IMR-90 (cell line): ENCODE measurements around the gene RELT.

Source experiments
- BHLHE40 ChIP-seq: fragments of 150-350 bp; IDR thresholded peaks from 2 replicates; pipeline ENCODE4 v1.6.1; 2016; ENCODE audit warnings: mild to moderate bottlenecking, low read depth, low read length
- CEBPB ChIP-seq: IDR thresholded peaks from 2 replicates; pipeline ENCODE4 v1.6.1; 2012; ENCODE audit warnings: low read depth, low read length, improper control_type of control experiment
- CHD1 ChIP-seq: IDR thresholded peaks from 2 replicates; pipeline ENCODE4 v1.6.1; 2012; ENCODE audit warnings: low read depth, low read length, improper control_type of control experiment
- FOS ChIP-seq: fragments of 150-350 bp; IDR thresholded peaks from 2 replicates; pipeline ENCODE4 v1.6.1; 2016; ENCODE audit warnings: low read depth, low read length
- MAFK ChIP-seq: IDR thresholded peaks from 2 replicates; pipeline ENCODE4 v1.6.1; 2012; ENCODE audit warnings: low read depth, low read length, improper control_type of control experiment
- MAZ ChIP-seq: IDR thresholded peaks from 2 replicates; pipeline ENCODE4 v1.6.1; 2012; ENCODE audit warnings: low read depth, mild to moderate bottlenecking, low read length, improper control_type of control experiment, moderate library complexity, borderline replicate concordance
- MXI1 ChIP-seq: IDR thresholded peaks from 2 replicates; pipeline ENCODE4 v1.6.1; 2012; ENCODE audit warnings: low read depth, mild to moderate bottlenecking, low read length, moderate library complexity, borderline replicate concordance
- POLR2A ChIP-seq: IDR thresholded peaks from 2 replicates; pipeline ENCODE4 v1.6.1; 2012; ENCODE audit warnings: mild to moderate bottlenecking, low read depth, low read length
- RAD21 ChIP-seq: IDR thresholded peaks from 2 replicates; pipeline ENCODE4 v1.6.1; 2012; ENCODE audit warnings: low read length, improper control_type of control experiment
- RCOR1 ChIP-seq: IDR thresholded peaks from 2 replicates; pipeline ENCODE4 v1.6.1; 2012; ENCODE audit warnings: mild to moderate bottlenecking, low read length, improper control_type of control experiment; ENCODE audit not compliant: insufficient replicate concordance
- RFX5 ChIP-seq: IDR thresholded peaks from 2 replicates; pipeline ENCODE4 v1.8.0; 2012; ENCODE audit warnings: low read depth, mild to moderate bottlenecking, low read length, moderate library complexity
- SMC3 ChIP-seq: fragments of 150-350 bp; IDR thresholded peaks from 2 replicates; pipeline ENCODE4 v1.6.1; 2016; ENCODE audit warnings: low read depth, mild to moderate bottlenecking, antibody characterized with exemption, low read length, moderate library complexity
- TF ChIP-seq, protein P1 (sequence below): conservative IDR thresholded peaks from 2 replicates; pipeline ENCODE4 v1.5.1; 2012; ENCODE audit warnings: mild to moderate bottlenecking, low read depth, low read length, improper control_type of control experiment
- TF ChIP-seq, protein P2 (sequence below): fragments of 150-350 bp; IDR thresholded peaks from 2 replicates; pipeline ENCODE4 v1.6.1; 2017; ENCODE audit warnings: mild to moderate bottlenecking, antibody characterized with exemption, low read length, low read depth

DNA sequence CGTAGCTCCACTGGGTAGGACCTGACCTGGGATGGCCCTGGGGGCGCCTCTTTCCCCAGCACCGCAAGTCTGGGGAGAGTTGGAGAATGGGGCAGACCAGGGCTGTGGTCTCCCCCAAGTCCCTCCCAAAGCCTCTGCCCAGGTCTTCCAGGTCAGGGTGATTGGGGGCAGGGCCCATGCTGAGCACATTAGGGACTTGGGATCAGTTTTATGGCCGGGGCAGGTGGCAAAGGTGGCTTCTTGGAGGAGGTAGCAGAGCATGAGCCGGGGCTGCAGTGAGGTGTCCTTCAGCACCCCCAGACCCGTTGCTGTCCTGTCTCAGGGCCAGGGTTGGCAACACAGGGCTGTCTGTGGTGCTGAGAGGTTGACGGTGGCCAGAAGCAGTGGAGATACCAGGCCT, 6.0 kb downstream of the RELT start:
- TF ChIP-seq, protein P1, sequence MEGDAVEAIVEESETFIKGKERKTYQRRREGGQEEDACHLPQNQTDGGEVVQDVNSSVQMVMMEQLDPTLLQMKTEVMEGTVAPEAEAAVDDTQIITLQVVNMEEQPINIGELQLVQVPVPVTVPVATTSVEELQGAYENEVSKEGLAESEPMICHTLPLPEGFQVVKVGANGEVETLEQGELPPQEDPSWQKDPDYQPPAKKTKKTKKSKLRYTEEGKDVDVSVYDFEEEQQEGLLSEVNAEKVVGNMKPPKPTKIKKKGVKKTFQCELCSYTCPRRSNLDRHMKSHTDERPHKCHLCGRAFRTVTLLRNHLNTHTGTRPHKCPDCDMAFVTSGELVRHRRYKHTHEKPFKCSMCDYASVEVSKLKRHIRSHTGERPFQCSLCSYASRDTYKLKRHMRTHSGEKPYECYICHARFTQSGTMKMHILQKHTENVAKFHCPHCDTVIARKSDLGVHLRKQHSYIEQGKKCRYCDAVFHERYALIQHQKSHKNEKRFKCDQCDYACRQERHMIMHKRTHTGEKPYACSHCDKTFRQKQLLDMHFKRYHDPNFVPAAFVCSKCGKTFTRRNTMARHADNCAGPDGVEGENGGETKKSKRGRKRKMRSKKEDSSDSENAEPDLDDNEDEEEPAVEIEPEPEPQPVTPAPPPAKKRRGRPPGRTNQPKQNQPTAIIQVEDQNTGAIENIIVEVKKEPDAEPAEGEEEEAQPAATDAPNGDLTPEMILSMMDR, result no peak
- TF ChIP-seq POLR2A (no peak), SMC3 (no peak), MAFK (no peak), RFX5 (no peak), CEBPB (no peak), MXI1 (no peak), RAD21 (no peak), BHLHE40 (no peak), CHD1 (no peak), MAZ (no peak), RCOR1 (no peak), FOS (no peak)
- TF ChIP-seq, protein P2, sequence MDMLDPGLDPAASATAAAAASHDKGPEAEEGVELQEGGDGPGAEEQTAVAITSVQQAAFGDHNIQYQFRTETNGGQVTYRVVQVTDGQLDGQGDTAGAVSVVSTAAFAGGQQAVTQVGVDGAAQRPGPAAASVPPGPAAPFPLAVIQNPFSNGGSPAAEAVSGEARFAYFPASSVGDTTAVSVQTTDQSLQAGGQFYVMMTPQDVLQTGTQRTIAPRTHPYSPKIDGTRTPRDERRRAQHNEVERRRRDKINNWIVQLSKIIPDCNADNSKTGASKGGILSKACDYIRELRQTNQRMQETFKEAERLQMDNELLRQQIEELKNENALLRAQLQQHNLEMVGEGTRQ, result no peak
